Nephron progenitor cell (in vitro differentiated cells): ENCODE data around the gene LHX4.

Experiments used
- DNase-seq: peaks from one replicate; pipeline ENCODE4 v3.0.0; 2021
- H3K27ac Mint-ChIP-seq: 2 replicates; pipeline ENCODE4 v1.8.0; 2021; ENCODE audit warnings: mild to moderate bottlenecking, moderate library complexity, mixed read lengths
- H3K27me3 Mint-ChIP-seq: 2 replicates; pipeline ENCODE4 v1.8.0; 2021; ENCODE audit warnings: mild to moderate bottlenecking, low read depth, mixed read lengths; ENCODE audit not compliant: poor library complexity
- H3K36me3 Mint-ChIP-seq: 2 replicates; pipeline ENCODE4 v1.8.0; 2021; ENCODE audit warnings: low read depth, mixed read lengths
- H3K4me1 Mint-ChIP-seq: 2 replicates; pipeline ENCODE4 v1.8.0; 2021; ENCODE audit warnings: mixed read lengths
- H3K4me3 Mint-ChIP-seq: 2 replicates; pipeline ENCODE4 v1.8.0; 2021; ENCODE audit warnings: mild to moderate bottlenecking, moderate library complexity, mixed read lengths
- H3K9me3 Mint-ChIP-seq: 2 replicates; pipeline ENCODE4 v1.8.0; 2021; ENCODE audit warnings: mild to moderate bottlenecking, moderate library complexity, mixed read lengths
- TF ChIP-seq, protein P1 (sequence below): fragments of 200-600 bp; sonication (generic); IDR thresholded peaks from 2 replicates; pipeline ENCODE4 v1.5.0; 2021; ENCODE audit warnings: antibody characterized with exemption

LHX4 gene

DNA sequence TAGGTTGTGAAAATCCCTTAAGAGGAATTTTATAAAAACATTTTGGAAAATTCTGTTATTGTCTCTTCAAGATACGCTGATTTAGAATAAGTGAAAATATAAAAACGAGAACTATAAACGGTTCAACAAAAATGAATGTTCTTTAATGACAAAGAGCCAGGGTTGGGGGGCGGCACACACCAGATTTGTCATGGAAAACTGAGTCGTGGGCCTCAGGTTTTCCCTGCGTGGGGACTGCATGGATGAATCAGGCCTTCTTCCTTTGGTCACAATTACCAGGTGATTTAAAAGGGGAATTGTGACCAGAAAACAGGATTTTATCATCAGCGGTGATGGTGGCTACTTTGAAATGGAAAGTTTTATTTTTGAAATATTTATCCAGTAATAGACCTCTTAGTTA lies 8.6 kb downstream of the LHX4 start:
- no peak for DNase-seq
- Mint-ChIP-seq H3K36me3 (no peaks in the 10 kb centered on the region), H3K4me1 (peaks cover 16% of the 10 kb centered on the region), H3K27me3 (peaks cover 99% of the 10 kb centered on the region), H3K4me3 (no peak overlapping the region), H3K9me3 (no peaks in the 10 kb centered on the region), H3K27ac (no peak overlapping the region)
- TF ChIP-seq, protein P1, sequence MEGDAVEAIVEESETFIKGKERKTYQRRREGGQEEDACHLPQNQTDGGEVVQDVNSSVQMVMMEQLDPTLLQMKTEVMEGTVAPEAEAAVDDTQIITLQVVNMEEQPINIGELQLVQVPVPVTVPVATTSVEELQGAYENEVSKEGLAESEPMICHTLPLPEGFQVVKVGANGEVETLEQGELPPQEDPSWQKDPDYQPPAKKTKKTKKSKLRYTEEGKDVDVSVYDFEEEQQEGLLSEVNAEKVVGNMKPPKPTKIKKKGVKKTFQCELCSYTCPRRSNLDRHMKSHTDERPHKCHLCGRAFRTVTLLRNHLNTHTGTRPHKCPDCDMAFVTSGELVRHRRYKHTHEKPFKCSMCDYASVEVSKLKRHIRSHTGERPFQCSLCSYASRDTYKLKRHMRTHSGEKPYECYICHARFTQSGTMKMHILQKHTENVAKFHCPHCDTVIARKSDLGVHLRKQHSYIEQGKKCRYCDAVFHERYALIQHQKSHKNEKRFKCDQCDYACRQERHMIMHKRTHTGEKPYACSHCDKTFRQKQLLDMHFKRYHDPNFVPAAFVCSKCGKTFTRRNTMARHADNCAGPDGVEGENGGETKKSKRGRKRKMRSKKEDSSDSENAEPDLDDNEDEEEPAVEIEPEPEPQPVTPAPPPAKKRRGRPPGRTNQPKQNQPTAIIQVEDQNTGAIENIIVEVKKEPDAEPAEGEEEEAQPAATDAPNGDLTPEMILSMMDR, result no peak

DNA sequence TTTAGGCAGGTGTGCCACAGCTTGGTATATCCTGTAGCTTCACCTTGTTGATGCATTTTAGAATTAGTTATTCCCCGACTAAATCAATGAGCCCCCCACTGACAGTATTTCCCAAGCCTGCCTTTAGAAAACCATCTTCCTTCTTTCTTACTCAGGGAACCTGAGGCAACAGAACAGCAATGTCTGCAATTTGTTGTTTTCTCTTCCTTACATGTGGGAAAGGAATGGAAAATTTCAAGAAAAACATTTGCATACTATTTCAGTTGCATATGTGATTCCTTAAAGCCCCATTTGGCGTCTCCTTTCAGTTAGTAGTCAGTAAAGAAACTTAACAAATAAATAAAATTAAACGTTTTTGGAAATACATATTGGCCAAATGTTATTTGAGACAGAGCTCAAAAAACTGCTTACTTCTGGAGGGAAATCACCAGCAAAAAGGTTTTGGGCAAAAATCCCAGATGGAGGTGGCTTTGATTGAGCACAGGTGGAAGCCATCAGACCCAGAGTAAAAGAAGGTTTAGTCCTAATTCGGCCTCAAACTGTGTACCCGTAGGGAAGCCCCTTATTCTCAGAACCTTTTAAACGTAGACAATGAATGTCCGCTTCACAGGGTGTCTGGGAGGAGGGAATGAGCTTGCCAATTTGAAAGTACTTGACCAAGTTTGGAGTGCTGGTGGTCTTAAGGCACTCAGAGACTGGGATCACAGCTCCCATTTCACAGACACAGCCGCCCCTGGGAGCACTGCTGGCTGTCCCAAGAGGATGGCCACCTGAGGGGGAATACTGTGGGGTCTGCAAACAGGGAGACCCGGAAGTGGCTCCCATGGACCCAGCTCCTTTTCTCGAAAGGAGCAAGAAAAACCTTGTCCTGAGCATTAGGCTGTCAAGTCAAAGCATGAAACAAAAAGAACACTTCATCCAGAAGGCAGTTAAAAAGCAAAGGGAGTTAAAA lies 9.4 kb downstream of the LHX4 start:
- H3K9me3 Mint-ChIP-seq, result no peaks in the 10 kb centered on the region
- DNase-seq, result no peak
- peaks cover 8% of the 10 kb centered on the region for H3K4me1 Mint-ChIP-seq
- H3K36me3 Mint-ChIP-seq, result no peaks in the 10 kb centered on the region
- TF ChIP-seq, protein P1, result no peak
- H3K4me3 Mint-ChIP-seq, result no peak overlapping the region
- H3K27me3 Mint-ChIP-seq, result peaks cover 95% of the 10 kb centered on the region
- H3K27ac Mint-ChIP-seq, result no peak overlapping the region

DNA sequence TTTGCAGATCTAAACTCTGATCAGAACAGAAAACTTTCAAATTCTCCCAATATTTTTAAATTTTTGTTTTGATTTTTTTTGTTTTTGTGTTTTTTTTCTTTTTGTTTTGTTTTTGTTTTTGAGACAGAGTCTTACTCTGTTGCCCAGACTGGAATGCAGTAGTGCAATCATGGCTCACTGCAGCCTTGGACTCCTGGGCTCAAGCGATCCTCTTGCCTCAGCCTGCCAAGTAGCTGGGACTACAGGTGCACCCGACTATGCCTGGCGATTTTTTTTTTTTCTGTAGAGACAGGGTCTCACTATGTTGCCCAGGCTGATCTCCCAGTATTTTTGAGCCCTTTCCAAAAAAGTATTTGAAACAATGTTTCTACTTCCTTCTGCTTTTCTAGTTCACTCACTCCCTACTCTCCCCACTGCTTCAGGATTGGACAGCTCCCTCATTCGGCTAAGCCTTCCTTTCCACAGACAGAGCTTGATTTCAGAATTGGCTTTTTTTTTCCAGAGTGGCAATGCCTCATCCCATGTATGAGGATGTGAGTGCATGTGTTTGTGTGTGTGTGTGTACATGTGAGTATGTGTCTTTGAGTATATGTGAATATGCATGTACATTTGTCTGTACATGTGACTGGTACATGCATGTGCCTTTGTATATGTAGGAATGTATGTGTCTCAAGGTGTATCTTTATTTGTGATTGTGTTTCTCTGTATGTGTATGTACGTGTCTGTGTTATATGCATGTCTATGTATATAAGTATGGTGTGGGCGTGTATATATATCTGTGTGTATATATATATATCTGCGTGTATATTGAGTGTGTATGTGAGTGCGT lies 11.9 kb downstream of the LHX4 start:
- H3K27ac Mint-ChIP-seq, result no peak overlapping the region
- H3K36me3 Mint-ChIP-seq, result no peaks in the 10 kb centered on the region
- TF ChIP-seq, protein P1, result no peak
- H3K4me1 Mint-ChIP-seq, result no peaks in the 10 kb centered on the region
- DNase-seq, result no peak
- H3K9me3 Mint-ChIP-seq, result no peaks in the 10 kb centered on the region
- no peak overlapping the region for H3K4me3 Mint-ChIP-seq
- peaks cover 87% of the 10 kb centered on the region for H3K27me3 Mint-ChIP-seq

DNA sequence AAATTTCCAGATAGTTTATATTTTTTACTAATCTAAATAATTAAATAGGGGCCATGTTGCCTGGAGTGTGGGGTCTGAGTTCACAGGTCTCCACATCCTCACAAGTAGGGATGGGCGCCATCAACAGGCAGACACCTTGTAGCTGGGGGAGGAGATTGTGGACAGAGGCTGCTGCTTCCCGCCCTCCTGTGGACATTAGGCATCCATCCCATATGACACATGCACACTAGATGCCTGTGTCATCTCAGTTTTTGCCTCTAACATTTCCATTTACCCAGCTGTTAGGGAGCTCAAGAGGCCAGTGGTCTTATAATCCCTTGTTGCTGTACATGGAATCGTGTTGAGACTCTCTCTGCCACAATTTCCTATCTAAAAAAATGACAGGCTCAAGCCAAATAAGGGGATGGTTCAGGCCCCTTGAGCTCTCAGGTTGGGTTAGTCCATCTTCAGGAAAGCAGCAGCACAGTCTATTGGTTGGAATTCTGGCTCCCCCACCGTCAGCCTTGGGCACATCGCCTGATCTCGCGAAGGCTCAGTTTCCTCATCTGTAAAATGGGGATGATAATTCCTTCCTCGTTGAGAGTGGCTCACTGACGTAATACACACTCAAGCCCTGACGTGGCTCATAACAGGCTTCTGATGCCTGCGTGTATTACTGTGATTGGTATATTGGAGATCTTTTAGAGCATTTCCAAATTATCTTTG lies 13.6 kb downstream of the LHX4 start:
- Mint-ChIP-seq H3K27me3 (peaks cover 83% of the 10 kb centered on the region), H3K4me1 (no peaks in the 10 kb centered on the region), H3K9me3 (no peaks in the 10 kb centered on the region), H3K27ac (no peak overlapping the region), H3K36me3 (no peaks in the 10 kb centered on the region), H3K4me3 (no peak overlapping the region)
- TF ChIP-seq, protein P1, result no peak
- DNase-seq, result no peak

DNA sequence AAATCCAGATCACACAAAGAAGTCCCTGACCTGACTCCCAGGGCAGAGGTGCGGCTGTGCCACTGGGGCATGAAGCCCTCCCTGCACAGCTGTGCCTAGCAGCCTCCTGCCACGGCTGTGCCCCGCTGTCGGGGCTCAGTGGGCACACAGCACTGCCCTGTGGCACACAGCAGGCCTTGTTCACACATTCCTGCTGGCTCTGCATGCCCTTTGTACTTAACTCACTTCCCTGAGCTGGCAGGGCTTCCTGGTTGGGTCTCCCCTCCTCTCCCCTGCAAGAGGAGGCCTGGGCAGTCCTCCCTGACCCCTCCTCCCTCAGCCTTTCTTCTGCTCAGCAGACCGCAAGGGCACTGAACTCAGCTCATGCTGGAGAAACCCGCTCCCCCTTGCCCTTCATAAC lies 14.8 kb downstream of the LHX4 start:
- Mint-ChIP-seq H3K4me1 (no peaks in the 10 kb centered on the region), H3K9me3 (no peaks in the 10 kb centered on the region), H3K36me3 (no peaks in the 10 kb centered on the region), H3K27me3 (peaks cover 79% of the 10 kb centered on the region), H3K4me3 (no peak overlapping the region), H3K27ac (no peak overlapping the region)
- TF ChIP-seq, protein P1, result no peak
- DNase-seq, result no peak
